Bone marrow (tissue), 2 donors: ENCODE results near the gene RPUSD4.

Experiments
- DNase-seq, 2 donors: peaks; one replicate each; lab custom pipeline; 2025; lab: John Stamatoyannopoulos, UW

The RPUSD4 gene

DNA sequence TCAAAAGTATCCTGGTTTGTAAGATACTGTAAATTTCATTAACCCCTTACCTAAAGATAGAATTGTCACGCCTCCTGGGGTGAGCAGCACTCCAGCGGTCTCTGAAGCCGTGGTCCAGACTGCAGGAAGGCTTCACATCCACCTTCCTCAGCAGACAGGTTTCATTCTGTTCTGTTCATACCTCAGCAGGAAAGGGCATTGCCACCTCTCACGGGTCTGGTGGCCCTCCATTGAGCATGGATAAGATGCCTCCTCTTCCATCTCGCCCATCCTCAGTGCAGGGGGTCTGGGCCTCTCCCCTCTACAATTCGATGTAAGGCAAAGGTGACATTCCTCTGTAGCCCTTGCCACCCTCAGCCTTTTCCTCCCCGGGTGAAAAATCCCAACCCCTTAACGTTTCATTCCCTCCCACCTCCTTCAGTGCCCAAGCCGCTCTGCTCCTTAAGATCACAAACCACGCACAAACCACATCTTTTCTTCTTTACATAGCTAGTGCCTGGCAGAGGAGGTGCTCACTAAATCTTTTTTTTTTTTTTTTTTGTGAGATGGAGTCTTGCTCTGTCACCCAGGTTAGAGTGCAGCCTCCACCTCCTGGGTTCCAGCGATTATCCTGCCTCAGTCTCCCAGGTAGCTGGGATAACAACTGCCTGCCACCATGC is 28.5 kb downstream of the RPUSD4 start:
- DNase-seq = no peak

DNA sequence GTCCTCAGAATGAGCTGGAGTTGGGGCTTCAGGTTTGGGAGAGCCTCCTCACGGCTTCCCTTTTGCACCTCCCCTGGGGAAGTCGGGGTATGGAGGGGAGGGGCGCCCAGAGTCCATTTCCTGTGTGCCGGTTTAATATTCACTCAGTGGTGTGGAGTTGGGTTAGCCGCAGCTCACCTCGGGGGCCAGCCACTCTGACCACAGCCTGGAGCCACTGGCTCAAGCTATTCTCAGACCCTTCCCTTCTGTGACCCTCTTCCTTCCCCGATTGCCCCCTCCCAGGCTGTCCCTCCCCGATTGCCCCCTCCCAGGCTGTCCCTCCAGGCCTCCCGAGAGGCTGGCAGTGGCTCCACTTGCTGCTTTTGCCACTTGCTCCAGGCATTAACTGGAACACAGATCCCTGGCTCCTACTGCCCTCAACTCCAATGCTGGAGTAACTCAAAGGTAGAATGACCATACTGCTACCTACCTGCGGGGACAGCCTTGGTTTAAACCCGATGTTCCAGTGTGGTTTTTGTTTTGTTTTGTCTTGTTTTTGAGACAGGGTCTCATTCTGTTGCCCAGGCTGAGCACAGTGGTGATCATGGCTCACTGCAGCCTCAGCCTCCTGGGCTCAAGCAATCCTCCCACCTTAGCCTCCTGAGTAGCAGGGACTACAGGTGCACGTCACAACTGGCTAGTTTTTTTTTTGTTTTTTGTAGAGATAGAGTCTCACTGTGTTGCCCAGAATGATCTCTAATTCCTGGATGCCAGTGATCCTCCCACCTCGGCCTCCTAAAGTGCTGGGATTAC is 29.3 kb downstream of the RPUSD4 start:
- no peak for DNase-seq

DNA sequence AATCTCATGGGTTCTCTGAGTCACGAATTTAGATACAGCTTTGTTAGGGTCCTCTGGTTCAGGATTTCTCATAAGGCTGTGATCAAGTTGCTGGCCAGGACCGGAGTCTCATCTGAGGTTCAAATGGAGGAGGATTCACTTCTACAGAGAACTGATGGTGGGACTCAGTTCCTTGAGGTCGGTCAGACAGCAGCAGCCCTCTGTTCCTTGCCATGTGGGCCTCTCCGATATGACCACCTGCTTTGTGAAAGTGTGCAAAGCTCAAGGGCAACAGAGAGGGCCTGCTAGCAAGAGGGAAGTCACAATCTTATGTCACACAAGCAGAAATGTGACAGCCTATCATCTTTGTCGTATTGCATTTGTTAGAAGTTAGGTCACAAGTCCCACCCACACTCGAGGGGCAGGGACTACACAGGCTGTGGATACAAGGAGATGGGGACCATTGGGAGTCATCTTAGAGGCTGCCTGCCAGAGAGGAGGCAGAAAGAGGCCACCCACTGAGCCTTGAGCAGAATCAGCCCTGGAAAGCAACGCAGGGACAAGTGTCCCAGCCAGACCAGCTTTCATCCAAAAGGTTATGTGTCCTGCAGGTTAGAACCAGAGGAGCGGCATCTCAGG is 34.5 kb downstream of the RPUSD4 start:
- DNase-seq = no peak

DNA sequence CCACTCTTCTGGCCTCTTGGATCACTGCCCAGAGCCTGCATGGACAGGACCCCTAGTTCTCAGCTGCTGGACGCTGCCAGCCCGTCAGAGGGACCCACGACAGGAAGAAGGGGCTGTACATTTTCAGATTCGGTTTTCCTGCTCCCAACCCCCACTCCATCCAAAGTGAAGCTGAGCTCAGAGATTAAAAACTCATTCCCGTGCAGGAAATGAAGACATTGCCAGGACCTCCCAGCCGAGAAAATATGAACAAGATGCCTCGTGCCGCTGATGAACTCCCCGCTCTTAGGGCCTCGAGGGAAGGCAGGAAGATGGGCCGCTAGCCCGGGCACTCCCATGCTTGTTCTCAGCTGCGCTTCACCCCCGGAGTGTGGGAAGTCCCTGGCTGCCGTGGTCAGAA is 36.1 kb downstream of the RPUSD4 start:
- DNase-seq = no peak

- no peak for DNase-seq
Observed at GRCh38 chr11:126174816-126175215, 36.6 kb downstream of the RPUSD4 start.

DNA sequence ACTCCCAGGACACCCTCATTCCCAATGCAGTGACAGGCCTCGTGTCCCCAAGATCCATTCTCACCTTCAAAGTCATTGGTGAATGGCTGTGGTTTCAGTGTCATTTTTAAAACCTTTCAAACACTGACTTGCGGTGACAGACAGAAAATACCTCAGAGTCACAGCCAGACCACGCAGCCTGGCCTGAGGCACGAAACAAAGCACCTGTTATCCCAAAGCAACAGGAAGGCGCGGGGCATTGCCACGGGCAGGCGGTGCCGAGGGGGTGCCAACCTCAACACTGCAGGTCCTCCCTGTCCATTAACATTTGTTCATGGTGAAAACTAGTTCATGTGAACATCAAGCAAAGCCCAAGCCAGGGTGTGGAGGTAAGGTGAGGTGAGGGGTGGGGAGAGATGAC is 38.2 kb downstream of the RPUSD4 start:
- DNase-seq = no peak

DNA sequence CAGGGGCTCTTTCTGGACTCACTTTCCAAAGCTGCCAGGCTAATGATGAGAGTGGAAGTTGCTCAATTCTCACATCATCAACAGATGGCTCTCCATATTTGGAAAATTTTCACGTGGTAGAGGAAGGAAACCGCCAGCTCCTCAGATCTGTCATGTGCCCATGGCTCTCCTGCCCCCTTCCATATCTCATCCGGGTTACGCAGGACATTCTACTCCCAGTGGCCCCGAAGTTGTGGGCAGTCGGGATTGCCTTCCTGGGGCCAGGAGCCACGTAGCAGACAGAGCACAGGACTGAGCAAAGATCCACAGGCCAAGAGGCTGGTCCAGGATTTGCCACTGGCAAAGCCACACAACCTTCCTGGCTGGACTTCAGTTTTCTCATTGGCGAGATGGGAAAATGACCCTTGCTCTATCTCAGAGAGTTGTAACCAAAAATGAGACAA is 38.8 kb downstream of the RPUSD4 start:
- no peak for DNase-seq

GRCh38 chr11:126169291-126169690 is 42.2 kb downstream of the RPUSD4 start:
- DNase-seq = no peak

DNA sequence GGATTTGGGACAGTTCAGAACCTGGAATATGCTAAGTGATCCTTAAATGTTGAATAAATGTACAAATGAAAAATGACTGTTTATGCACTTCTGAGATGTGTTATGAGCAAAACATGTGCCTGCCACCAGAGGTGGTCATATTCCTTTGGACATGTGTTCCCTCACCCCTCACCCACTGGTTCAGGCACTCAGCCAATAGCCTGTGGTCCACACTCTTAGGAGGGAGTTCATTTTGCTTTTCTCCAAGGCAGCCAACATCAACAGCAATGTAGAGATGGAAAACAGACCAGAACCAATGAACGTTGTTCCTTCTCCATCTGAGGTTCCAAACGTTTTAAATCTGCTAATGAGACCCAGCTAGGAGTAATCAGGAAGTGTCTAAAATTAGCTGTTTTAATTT is 44.0 kb downstream of the RPUSD4 start:
- DNase-seq = no peak

DNA sequence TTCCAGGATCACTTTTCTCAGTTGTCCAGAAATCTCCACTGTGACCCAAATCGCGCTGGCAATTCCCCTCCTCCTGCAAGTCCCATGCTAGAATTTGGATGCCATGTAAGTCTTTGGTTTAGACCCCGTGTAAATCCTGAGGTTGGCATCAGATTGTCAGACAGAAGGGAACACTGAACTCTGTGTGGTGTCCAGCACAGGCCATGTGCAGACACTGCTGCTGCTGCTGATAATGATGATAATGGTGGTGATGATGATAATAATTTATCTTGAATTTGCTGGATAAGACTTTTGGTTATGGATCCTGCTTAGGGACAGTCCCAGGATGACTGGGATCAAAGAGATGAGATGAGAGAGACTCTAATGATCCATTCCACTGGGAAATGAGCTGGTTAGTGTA is 45.0 kb downstream of the RPUSD4 start:
- DNase-seq = no peak

DNA sequence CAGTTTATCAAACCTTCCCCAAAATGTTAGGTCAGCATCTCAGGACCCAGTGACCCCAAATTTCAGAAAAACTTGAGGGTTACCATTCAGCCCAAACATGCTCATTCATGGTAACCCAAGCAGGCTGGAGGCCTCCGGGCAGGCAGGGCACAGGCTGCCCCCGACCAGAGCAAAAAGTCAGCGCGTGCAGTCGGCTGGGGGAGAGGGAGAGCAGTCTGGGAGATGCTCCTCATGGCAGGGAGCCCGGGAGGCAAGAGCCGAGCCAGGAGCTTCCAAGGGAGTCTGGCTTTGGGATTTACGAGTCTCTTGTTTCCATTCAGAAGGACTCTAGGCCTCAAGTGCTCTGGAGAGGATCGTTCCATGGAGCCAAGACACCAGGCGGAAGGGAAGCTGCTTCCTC is 45.7 kb downstream of the RPUSD4 start:
- no peak for DNase-seq

GRCh38 chr11:126165311-126165720 is 46.1 kb downstream of the RPUSD4 start:
- no peak for DNase-seq

GRCh38 chr11:126164781-126165180 is 46.7 kb downstream of the RPUSD4 start:
- no peak for DNase-seq

- no peak for DNase-seq
Observed at GRCh38 chr11:126163779-126164178, 47.7 kb downstream of the RPUSD4 start.

DNA sequence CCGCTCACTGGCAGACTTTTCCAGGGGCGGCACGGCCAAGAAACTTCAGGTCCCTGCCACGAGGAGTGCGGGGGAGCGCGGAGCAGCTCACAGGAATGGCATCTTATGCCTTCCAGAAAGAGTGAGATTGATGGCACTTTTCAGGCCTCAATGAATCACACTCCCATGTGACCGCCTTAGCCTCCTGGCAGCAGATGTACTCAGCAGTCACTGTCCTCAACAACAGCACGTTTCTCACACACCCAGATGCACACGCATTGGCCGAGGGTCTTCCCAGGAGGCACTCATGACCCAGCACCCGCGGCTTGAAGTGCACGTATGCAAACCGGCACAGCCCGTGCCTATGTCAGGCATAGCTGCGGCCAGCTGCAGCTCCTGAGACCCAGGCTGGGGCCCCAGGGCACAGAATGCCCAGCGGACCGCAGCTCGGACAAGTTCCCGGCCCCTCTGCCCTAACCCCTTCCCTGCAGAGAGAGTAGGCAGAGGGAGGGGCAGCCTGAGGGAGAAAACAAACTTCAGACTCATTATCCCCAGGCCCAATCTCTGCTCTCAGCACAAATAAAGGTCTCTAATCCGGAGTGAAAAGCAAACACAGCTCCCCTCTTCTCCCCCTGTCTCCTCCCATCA is 48.3 kb downstream of the RPUSD4 start:
- DNase-seq = no peak

DNA sequence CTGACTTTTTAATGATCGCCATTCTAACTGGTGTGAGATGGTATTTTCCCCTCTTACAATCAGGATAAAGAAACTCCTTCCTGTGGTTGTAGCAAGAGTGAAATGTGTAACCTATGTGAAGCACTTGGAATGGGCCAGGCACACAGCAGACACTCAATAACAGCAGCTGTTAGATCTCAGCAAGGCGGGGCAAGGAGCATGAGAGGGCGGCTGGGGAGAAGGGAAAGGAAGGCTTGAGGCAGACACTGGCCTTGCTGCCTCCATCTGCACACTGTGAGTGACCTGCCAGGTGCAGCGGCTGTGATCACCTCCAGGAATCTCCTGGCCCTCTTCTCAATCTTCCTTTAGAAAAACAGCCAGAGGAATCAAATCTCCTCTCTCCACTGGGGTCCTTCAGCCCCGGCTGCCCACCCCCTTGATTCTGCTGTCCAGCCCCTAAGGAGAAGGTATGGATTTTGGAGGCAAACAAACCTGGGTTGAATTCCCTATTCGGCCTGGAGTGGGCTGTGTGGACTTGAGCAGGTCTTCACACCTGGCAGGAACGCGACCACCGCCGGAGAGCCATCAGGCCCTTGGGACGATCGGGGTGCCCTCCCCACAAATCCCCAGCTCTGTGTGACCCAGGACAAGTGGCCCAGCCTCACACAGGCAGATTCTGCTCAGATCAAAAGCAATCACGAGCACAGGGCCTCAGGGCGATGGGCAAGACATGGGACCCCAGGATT is 49.0 kb downstream of the RPUSD4 start:
- DNase-seq = no peak

DNA sequence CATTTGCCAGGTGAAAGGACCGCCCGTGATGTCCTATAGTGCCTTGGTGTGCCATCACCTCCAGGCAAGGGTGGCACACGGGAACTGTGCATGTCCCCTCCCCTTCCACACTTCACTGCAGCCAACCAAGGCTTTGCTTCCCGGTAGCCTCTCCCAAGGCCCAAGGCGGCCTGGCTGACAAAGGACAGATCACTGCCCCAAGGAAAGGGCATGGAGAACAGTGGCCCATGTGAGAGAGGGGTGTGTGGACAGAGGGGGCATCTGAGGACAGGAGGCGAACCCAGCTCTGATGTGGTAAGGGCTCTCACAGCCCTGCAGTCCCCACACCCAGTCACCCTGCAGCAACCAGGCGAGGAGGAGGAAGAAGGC is 50.4 kb downstream of the RPUSD4 start:
- no peak for DNase-seq

DNA sequence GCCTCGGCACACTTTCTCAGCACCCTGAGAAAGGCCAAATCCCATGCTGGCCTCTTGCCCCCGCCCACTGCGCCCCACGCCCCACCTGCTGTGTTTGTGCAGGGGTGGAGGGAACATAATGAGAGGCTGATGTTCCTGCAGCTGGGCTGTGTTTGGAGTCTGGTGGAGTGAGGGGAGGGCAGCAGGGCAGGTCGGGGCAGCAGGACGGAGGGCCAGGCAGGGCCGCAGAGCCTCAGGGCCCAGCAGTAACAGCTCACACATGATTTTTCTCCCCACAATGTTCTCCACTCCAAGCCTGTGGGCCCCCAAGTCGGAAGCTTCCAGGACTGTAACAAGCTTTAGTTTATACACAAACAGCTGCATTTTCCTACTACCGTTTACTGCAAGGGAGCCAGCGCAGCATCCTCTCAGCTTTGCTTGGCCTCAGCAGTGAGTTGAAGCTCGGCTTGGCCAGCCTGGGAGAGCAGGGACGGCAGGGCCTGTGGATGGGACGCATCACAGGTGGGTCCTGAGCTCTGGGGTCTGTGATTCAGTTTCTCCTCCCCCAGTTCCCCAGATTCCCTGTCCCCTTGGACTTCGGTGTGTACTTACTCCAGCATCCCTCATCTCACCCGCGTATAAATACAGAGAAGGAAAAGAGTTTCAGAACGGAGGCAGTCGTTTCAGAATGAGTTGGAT is 51.0 kb downstream of the RPUSD4 start:
- DNase-seq = no peak

- DNase-seq = no peak
Observed at GRCh38 chr11:126159719-126160344, 51.6 kb downstream of the RPUSD4 start.

DNA sequence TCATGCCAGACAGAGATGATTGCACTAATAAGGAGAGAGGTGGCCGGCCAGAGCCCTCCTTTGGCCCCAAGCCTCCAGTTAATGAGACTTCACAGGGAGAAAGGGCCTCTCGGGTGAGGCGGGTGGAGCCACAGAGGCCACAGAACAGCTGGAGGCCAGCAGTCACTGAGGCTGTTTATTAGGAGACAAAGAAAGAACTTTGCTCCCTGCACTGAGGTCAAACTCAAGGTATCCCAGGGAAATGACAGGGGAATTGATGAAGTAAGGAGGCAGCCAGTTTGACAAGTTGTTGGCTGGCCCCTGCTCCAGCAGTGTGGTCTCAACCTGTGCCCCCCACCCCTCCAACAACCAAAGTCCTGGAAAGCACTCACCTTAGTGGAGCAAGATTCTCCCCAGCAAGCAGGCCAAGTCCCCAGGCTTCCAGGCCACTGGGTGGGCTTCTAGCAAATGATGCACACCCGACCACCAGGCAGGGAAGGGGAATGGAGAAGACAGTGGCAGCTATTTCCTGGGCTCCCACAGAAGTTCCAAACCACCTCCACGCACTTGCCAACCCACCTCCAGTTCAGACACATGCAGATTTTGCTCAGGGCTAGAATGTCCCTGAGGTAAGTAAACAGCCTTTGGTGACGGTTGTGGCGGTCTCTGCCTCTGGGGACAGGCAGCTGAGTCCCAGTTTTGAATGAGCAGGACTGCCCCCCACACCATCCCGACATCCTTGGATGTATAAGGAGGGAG is 53.2 kb downstream of the RPUSD4 start:
- no peak for DNase-seq
